Gastrocnemius medialis (tissue), 4 donors: Measurements from ENCODE around the gene CFAP141.

Experiments used
- POLR2A ChIP-seq, 2 donors: fragments of 450-650 bp; IDR thresholded peaks; one replicate each; pipeline ENCODE4 v1.6.1; 2017; ENCODE audit warnings: antibody characterized with exemption in 2 of 2, mild to moderate bottlenecking in 2 of 2, moderate library complexity in 2 of 2
- TF ChIP-seq, protein P1 (sequence below), 5 experiments: fragments of 450-650 bp in 3 of 5; fragments of 200-600 bp in 2 of 5; sonication (generic) in 2 of 5; IDR thresholded peaks in 4 of 5; conservative IDR thresholded peaks in 1 of 5; 1 replicate in 4 of 5; 2 replicates in 1 of 5; pipeline ENCODE4 v1.5.1; 2016 to 2019; ENCODE audit warnings: antibody characterized with exemption in 5 of 5, mild to moderate bottlenecking in 3 of 5, moderate library complexity in 3 of 5

DNA sequence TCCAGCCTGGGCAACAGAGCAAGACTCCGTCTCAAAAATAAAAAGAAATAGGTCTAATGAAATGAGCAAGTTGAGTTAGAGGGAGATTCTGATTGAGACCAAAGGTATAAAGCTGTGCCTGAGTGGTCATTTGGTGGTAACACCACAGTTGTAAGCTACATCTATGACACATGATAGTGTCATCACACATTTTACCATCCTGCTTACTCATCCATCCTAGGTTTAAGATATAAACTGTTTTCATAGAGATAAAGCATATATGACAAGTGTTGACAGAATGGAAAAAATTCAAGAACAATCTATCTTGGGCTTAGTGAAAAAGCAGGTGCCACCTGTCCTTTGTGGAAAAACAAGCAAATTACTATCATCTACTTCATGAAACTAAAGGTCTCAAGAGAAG lies 7.1 kb upstream of the CFAP141 start:
- TF ChIP-seq POLR2A (IDR thresholded peaks at IDR 0.05), result no peak
- TF ChIP-seq, protein P1, sequence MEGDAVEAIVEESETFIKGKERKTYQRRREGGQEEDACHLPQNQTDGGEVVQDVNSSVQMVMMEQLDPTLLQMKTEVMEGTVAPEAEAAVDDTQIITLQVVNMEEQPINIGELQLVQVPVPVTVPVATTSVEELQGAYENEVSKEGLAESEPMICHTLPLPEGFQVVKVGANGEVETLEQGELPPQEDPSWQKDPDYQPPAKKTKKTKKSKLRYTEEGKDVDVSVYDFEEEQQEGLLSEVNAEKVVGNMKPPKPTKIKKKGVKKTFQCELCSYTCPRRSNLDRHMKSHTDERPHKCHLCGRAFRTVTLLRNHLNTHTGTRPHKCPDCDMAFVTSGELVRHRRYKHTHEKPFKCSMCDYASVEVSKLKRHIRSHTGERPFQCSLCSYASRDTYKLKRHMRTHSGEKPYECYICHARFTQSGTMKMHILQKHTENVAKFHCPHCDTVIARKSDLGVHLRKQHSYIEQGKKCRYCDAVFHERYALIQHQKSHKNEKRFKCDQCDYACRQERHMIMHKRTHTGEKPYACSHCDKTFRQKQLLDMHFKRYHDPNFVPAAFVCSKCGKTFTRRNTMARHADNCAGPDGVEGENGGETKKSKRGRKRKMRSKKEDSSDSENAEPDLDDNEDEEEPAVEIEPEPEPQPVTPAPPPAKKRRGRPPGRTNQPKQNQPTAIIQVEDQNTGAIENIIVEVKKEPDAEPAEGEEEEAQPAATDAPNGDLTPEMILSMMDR (IDR thresholded peaks at IDR 0.05 in 4 of 5, conservative IDR thresholded peaks at IDR 0.05 in 1 of 5), result no peak
